ENCODE results near the gene ZC3H13.

ZC3H13 gene

DNA sequence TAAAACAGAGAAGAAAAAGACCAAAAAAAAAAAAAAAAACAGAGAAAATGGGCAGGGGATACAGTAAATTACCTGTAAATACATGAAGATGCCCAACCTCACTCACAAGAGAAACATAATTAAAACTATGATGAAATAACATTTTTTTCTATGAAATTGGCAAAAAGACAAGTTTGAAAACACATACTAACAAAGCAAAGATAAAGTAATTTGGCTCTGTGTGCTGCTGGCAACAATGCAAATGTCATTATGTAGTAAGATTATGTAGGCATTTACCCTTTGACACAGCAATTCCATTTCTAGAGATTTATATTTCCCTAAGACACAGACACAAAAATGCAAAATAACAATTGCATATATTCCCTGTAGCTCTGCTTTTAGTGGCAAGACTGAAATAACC lies 20.2 kb downstream of the ZC3H13 start:
- no peak overlapping the region for H3K4me3 ChIP-seq (ENCODE audit: low read depth, low read length)
- POLR2A ChIA-PET, result no interaction called here
- H3K36me3 ChIP-seq (ENCODE audit: control insufficient read depth in 2 of 2, insufficient read depth in 1 of 2, low read length in 2 of 2), result peaks cover 0 to 15% of the 10 kb centered on the region in 2 experiments
- no peak overlapping the region for H3K27ac ChIP-seq (ENCODE audit: extremely low read depth, low read depth, low read length)
- CTCF ChIA-PET, result interaction anchor here (0.6 to 0.7 kb wide), 2 partner anchors 60 to 95 kb away, joined by 5 read pairs; no protein-coding TSS in a partner anchor
- H3K4me1 ChIP-seq (ENCODE audit: control insufficient read depth, insufficient read depth, low read length), result no peaks in the 10 kb centered on the region
- H3K9me3 ChIP-seq (ENCODE audit: control insufficient read depth, insufficient read depth, low read depth, low read length), result peaks cover 2% of the 10 kb centered on the region; the same call in 1 of the 2 replicates
- TF ChIP-seq ZNF211 (tag by site-specific recombination; IDR thresholded peaks at IDR 0.05; ENCODE audit: low read depth) (peak; percentile 47; the same call in 1 of the 2 replicates), REPIN1 (tag by site-specific recombination; IDR thresholded peaks at IDR 0.05; ENCODE audit: low read depth) (no peak)

DNA sequence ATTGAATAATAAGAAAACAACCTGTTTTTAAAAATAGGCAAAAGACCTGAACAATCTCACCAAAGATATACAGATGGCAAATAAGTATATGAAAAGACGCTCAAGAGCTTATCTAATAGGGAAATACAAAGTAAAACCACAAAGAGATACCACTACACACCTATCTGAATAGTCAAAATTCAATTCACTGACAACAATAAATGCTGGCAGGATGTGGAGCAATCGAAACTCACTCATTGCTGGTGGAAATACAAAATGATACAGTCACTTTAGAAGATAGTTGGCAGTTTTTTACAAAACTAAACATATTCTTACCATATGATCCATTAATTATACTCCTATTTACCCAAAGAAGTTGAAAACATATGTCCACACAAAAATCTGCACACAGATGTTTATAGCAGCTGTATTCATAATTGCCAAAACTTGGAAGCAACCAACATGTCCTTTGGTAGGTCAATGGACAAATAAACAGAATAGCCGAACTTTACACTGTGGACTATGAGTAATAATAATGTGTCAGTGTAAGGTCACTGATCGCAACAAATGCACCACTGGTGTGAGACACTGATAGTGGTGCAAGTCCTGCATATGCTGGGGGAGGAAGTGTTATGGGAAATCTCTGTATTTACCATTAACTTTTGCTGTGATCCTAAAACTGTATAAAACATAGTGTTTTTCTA lies 20.8 kb downstream of the ZC3H13 start:
- peaks cover 0 to 15% of the 10 kb centered on the region in 2 experiments for H3K36me3 ChIP-seq (ENCODE audit: control insufficient read depth in 2 of 2, insufficient read depth in 1 of 2, low read length in 2 of 2)
- CTCF ChIA-PET, result interaction anchor here (0.6 kb wide), 1 partner anchor 59 kb away, joined by 5 read pairs; no protein-coding TSS in a partner anchor

DNA sequence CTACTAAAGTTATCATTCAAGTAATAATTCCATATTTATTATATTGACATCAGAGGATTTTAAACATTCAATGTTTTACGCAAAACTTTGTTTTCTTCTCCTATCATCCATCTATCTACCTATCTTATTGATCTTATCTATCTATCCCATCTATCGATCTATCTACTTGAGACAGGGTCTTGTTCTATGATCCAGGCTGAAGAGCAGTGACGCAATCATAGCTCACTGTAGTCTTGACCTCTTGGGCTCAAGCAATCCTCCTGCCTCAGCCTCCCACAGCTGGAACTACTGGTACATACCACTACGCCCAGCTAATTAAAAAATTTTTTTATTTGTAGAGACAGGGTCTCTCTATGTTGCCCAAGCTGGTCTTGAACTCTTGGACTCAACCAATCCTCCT lies 27.4 kb downstream of the ZC3H13 start:
- Histone ChIP-seq H3K36me3 (ENCODE audit: control insufficient read depth in 2 of 2, insufficient read depth in 1 of 2, low read length in 2 of 2) (no peaks in the 10 kb centered on the region; a peak in 2 of 3 replicates), H3K4me1 (ENCODE audit: control insufficient read depth, insufficient read depth, low read length) (no peaks in the 10 kb centered on the region), H3K27ac (ENCODE audit: extremely low read depth, low read depth, low read length) (no peak overlapping the region), H3K9me3 (ENCODE audit: control insufficient read depth, insufficient read depth, low read depth, low read length) (no peaks in the 10 kb centered on the region), H3K4me3 (ENCODE audit: low read depth, low read length) (no peak overlapping the region)
- POLR2A ChIA-PET, result no interaction called here
- CTCF ChIA-PET, result no interaction called here
- TF ChIP-seq ZNF112 (tag by site-specific recombination; IDR thresholded peaks at IDR 0.05) (no peak), ZNF404 (tag by site-specific recombination; IDR thresholded peaks at IDR 0.05) (no peak), ZNF211 (tag by site-specific recombination; IDR thresholded peaks at IDR 0.05; ENCODE audit: low read depth) (no peak), IKZF3 (tag by site-specific recombination; IDR thresholded peaks at IDR 0.05) (no peak), OVOL3 (tag by site-specific recombination; IDR thresholded peaks at IDR 0.05) (no peak), ZFHX2 (tag by site-specific recombination; conservative IDR thresholded peaks at IDR 0.05) (no peak), ZNF670 (tag by site-specific recombination; IDR thresholded peaks at IDR 0.05; ENCODE audit: low read depth) (no peak), ZEB2 (tag by site-specific recombination; IDR thresholded peaks at IDR 0.05) (no peak), ZNF23 (tag by site-specific recombination; IDR thresholded peaks at IDR 0.05; ENCODE audit: borderline replicate concordance) (no peak), ZNF239 (tag by site-specific recombination; IDR thresholded peaks at IDR 0.05) (no peak), ZNF121 (tag by site-specific recombination; IDR thresholded peaks at IDR 0.05) (no peak)
- TF ChIP-seq, protein P1, sequence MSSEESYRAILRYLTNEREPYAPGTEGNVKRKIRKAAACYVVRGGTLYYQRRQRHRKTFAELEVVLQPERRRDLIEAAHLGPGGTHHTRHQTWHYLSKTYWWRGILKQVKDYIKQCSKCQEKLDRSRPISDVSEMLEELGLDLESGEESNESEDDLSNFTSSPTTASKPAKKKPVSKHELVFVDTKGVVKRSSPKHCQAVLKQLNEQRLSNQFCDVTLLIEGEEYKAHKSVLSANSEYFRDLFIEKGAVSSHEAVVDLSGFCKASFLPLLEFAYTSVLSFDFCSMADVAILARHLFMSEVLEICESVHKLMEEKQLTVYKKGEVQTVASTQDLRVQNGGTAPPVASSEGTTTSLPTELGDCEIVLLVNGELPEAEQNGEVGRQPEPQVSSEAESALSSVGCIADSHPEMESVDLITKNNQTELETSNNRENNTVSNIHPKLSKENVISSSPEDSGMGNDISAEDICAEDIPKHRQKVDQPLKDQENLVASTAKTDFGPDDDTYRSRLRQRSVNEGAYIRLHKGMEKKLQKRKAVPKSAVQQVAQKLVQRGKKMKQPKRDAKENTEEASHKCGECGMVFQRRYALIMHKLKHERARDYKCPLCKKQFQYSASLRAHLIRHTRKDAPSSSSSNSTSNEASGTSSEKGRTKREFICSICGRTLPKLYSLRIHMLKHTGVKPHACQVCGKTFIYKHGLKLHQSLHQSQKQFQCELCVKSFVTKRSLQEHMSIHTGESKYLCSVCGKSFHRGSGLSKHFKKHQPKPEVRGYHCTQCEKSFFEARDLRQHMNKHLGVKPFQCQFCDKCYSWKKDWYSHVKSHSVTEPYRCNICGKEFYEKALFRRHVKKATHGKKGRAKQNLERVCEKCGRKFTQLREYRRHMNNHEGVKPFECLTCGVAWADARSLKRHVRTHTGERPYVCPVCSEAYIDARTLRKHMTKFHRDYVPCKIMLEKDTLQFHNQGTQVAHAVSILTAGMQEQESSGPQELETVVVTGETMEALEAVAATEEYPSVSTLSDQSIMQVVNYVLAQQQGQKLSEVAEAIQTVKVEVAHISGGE (tag by site-specific recombination; conservative IDR thresholded peaks at IDR 0.05; ENCODE audit: low read depth), result no peak
- TF ChIP-seq, protein P2, sequence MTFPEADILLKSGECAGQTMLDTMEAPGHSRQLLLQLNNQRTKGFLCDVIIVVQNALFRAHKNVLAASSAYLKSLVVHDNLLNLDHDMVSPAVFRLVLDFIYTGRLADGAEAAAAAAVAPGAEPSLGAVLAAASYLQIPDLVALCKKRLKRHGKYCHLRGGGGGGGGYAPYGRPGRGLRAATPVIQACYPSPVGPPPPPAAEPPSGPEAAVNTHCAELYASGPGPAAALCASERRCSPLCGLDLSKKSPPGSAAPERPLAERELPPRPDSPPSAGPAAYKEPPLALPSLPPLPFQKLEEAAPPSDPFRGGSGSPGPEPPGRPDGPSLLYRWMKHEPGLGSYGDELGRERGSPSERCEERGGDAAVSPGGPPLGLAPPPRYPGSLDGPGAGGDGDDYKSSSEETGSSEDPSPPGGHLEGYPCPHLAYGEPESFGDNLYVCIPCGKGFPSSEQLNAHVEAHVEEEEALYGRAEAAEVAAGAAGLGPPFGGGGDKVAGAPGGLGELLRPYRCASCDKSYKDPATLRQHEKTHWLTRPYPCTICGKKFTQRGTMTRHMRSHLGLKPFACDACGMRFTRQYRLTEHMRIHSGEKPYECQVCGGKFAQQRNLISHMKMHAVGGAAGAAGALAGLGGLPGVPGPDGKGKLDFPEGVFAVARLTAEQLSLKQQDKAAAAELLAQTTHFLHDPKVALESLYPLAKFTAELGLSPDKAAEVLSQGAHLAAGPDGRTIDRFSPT (tag by site-specific recombination; IDR thresholded peaks at IDR 0.05), result no peak
- TF ChIP-seq, protein P3, sequence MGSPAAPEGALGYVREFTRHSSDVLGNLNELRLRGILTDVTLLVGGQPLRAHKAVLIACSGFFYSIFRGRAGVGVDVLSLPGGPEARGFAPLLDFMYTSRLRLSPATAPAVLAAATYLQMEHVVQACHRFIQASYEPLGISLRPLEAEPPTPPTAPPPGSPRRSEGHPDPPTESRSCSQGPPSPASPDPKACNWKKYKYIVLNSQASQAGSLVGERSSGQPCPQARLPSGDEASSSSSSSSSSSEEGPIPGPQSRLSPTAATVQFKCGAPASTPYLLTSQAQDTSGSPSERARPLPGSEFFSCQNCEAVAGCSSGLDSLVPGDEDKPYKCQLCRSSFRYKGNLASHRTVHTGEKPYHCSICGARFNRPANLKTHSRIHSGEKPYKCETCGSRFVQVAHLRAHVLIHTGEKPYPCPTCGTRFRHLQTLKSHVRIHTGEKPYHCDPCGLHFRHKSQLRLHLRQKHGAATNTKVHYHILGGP (tag by site-specific recombination; IDR thresholded peaks at IDR 0.05), result no peak
- TF ChIP-seq, protein P4, sequence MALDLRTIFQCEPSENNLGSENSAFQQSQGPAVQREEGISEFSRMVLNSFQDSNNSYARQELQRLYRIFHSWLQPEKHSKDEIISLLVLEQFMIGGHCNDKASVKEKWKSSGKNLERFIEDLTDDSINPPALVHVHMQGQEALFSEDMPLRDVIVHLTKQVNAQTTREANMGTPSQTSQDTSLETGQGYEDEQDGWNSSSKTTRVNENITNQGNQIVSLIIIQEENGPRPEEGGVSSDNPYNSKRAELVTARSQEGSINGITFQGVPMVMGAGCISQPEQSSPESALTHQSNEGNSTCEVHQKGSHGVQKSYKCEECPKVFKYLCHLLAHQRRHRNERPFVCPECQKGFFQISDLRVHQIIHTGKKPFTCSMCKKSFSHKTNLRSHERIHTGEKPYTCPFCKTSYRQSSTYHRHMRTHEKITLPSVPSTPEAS (tag by site-specific recombination; IDR thresholded peaks at IDR 0.05), result no peak

More for the DNA sequence above, 20.8 kb downstream of the ZC3H13 start:
- Histone ChIP-seq H3K27ac (ENCODE audit: extremely low read depth, low read depth, low read length) (no peak overlapping the region), H3K9me3 (ENCODE audit: control insufficient read depth, insufficient read depth, low read depth, low read length) (peaks cover 2% of the 10 kb centered on the region; the same call in 1 of the 2 replicates), H3K4me3 (ENCODE audit: low read depth, low read length) (no peak overlapping the region), H3K4me1 (ENCODE audit: control insufficient read depth, insufficient read depth, low read length) (no peaks in the 10 kb centered on the region)
- POLR2A ChIA-PET, result no interaction called here
- TF ChIP-seq ZNF24 (tag by site-specific recombination; IDR thresholded peaks at IDR 0.05) (no peak), TCF7L2 (IDR thresholded peaks at IDR 0.05; ENCODE audit: borderline replicate concordance, low read depth, low read length) (no peak), MYNN (tag by site-specific recombination; IDR thresholded peaks at IDR 0.05; ENCODE audit: borderline replicate concordance) (no peak), ZIC2 (tag by site-specific recombination; IDR thresholded peaks at IDR 0.05) (no peak), ZNF777 (tag by site-specific recombination; IDR thresholded peaks at IDR 0.05; ENCODE audit: borderline replicate concordance) (no peak)
- TF ChIP-seq, protein P5, sequence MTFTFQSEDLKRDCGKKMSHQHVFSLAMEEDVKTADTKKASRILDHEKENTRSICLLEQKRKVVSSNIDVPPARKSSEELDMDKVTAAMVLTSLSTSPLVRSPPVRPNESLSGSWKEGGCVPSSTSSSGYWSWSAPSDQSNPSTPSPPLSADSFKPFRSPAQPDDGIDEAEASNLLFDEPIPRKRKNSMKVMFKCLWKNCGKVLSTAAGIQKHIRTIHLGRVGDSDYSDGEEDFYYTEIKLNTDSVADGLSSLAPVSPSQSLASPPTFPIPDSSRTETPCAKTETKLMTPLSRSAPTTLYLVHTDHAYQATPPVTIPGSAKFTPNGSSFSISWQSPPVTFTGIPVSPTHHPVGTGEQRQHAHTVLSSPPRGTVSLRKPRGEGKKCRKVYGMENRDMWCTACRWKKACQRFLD (tag by site-specific recombination; IDR thresholded peaks at IDR 0.05), result no peak
